GM12878 (cell line): Measurements from ENCODE around the gene LMTK3. TPM values are rescaled to one million over a fixed set of nuclear protein-coding genes. Genes with fewer than 3 reads are reported as not detected.

ENCODE experiments used
- ATAC-seq: fragments of 200-7000 bp; cut with Tn5 transposase; 3 replicates; pipeline ENCODE4 v1.9.1; 2020; ENCODE audit warnings: mild to moderate bottlenecking, moderate library complexity
- BruUV-seq: library from RNA; stranded (reverse); fragments of 400-500 nt; replicated peaks from 2 replicates; lab custom pipeline; 2021; lab: Mats Ljungman, UMichigan
- CTCF ChIA-PET: fragments of 300-600 bp; sonication (Branson Sonifier 250); formaldehyde crosslinking; extraction: SDS; loops from one replicate; lab custom pipeline; 2021; ENCODE audit warnings: inconsistent platforms; lab: Yijun Ruan, JAX
- POLR2A ChIA-PET: fragments of 350-600 bp; formaldehyde crosslinking; extraction: SDS; loops from one replicate; lab custom pipeline; 2021; ENCODE audit warnings: inconsistent platforms; lab: Charles Lee
- RAD21 ChIA-PET: fragments of 300-600 bp; sonication (Branson Sonifier 250); formaldehyde crosslinking; loops from one replicate; lab custom pipeline; 2023; ENCODE audit warnings: antibody characterized with exemption; ENCODE audit not compliant: unreplicated experiment; lab: Charles Lee
- SMC1A ChIA-PET: fragments of 300-600 bp; sonication (Branson Sonifier 250); formaldehyde crosslinking; loops from one replicate; lab custom pipeline; 2023; ENCODE audit not compliant: unreplicated experiment, uncharacterized antibody; lab: Charles Lee
- DNase-seq: peaks from one replicate; pipeline ENCODE4 v3.0.0-alpha.2; 2011; ENCODE audit warnings: low read depth, low spot score
- FAIRE-seq: peaks from 3 replicates; lab custom pipeline; 2011; peaks lifted over from hg19 to GRCh38; lab: Jason Lieb, UNC
- H2AFZ ChIP-seq: 2 replicates; pipeline ENCODE4 v1.6.0; 2011; ENCODE audit warnings: low read depth, low read length, control low read depth; ENCODE audit not compliant: control insufficient read depth
- H3K27ac ChIP-seq: 2 replicates; pipeline ENCODE4 v1.5.1; 2011; ENCODE audit warnings: control low read depth; ENCODE audit not compliant: control insufficient read depth, insufficient read depth
- H3K27me3 ChIP-seq, 2 experiments: replicated peaks in 1 of 2; 2 replicates each; pipeline versions ENCODE4 v1.6.0 to v1.6.1; 2011; ENCODE audit warnings: low read length in 1 of 2; ENCODE audit not compliant: control insufficient read depth in 2 of 2, insufficient read depth in 2 of 2
- H3K36me3 ChIP-seq, 2 experiments: 2 replicates each; pipeline ENCODE4 v1.5.1; 2011; ENCODE audit warnings: low read length in 1 of 2; ENCODE audit not compliant: control insufficient read depth in 2 of 2, insufficient read depth in 2 of 2
- H3K4me1 ChIP-seq: 2 replicates; pipeline ENCODE4 v1.6.1; 2011; ENCODE audit warnings: mild to moderate bottlenecking, low read length, moderate library complexity, mixed read lengths; ENCODE audit not compliant: control insufficient read depth, insufficient read depth
- H3K4me2 ChIP-seq: 2 replicates; pipeline ENCODE4 v1.6.0; 2011; ENCODE audit warnings: control low read depth; ENCODE audit not compliant: control insufficient read depth, insufficient read depth
- H3K4me3 ChIP-seq: fragments of 200-600 bp; sonication (generic); 2 replicates; pipeline ENCODE4 v1.5.1; 2016
- H3K79me2 ChIP-seq: 2 replicates; pipeline ENCODE4 v1.6.0; 2011; ENCODE audit warnings: low read length; ENCODE audit not compliant: control insufficient read depth, insufficient read depth
- H3K9ac ChIP-seq: 2 replicates; pipeline ENCODE4 v1.8.0; 2011; ENCODE audit warnings: low read length, control low read depth, mixed read lengths; ENCODE audit not compliant: control insufficient read depth, insufficient read depth
- H3K9me3 ChIP-seq: replicated peaks from 3 replicates; pipeline ENCODE4 v1.5.1; 2011; ENCODE audit warnings: mild to moderate bottlenecking, low read length; ENCODE audit not compliant: control insufficient read depth, insufficient read depth
- H4K20me1 ChIP-seq: 2 replicates; pipeline ENCODE4 v1.6.0; 2011; ENCODE audit not compliant: control insufficient read depth, insufficient read depth
- CBX3 ChIP-seq: fragments of 200-600 bp; sonication (generic); IDR thresholded peaks from 2 replicates; pipeline ENCODE4 v1.6.1; 2016; ENCODE audit warnings: low read depth, borderline replicate concordance
- RAD21 ChIP-seq: IDR thresholded peaks from 2 replicates; pipeline ENCODE4 v1.6.1; 2011; ENCODE audit warnings: mild to moderate bottlenecking, low read depth, low read length, moderate library complexity; ENCODE audit not compliant: insufficient read depth
- SMARCA5 ChIP-seq: fragments of 450-650 bp; IDR thresholded peaks from 2 replicates; pipeline ENCODE4 v1.6.1; 2017; ENCODE audit warnings: mild to moderate bottlenecking
- SMC3 ChIP-seq: IDR thresholded peaks from 2 replicates; pipeline ENCODE4 v1.6.1; 2011; ENCODE audit warnings: low read length, improper control_type of control experiment, borderline replicate concordance
- YY1 ChIP-seq: IDR thresholded peaks from 2 replicates; pipeline ENCODE4 v1.6.1; 2011; ENCODE audit warnings: low read depth, mild to moderate bottlenecking, low read length
- ZNF384 ChIP-seq: IDR thresholded peaks from 2 replicates; pipeline ENCODE4 v1.6.1; 2012; ENCODE audit warnings: low read depth, mild to moderate bottlenecking, low read length, improper control_type of control experiment, borderline replicate concordance
- WGBS: methylation state at CpG from one replicate; pipeline ENCODE4 v1.1.6; 2016; ENCODE audit warnings: low lambda C conversion rate; ENCODE audit not compliant: insufficient replicate concordance, insufficient coverage; ENCODE audit errors: missing lambda C conversion rate; 5-methylcytosine and 5-hydroxymethylcytosine counted together
- in situ Hi-C: fragments of 300-500 bp; cut with MboI; formaldehyde crosslinking; loops from 9 replicates; pipeline ENCODE4 v1.14.3; 2018; ENCODE audit warnings: mixed read lengths
- intact Hi-C: fragments of 100-400 bp; cut with micrococcal nuclease; formaldehyde crosslinking; loops from one replicate; pipeline ENCODE4 v1.14.2; 2022; ENCODE audit not compliant: unreplicated experiment
- polyA plus RNA-seq, 11 experiments: library from polyadenylated mRNA; depleted of rRNA in 4 of 11; unstranded in 6 of 11; stranded (reverse) in 5 of 11; fragments of >200 nt; fragmentation: Nextera tagmentation in 4 of 11; fragmentation: Illumina TruSeq in 1 of 11; extraction: Ambion mirVana in 4 of 11; extraction: Trizol in 1 of 11; gene quantifications; 1 replicate in 1 of 11; 2 replicates in 10 of 11; pipeline versions ENCODE4 v1.2.1 to v1.2.3, GENCODE V29; 2011 to 2016; ENCODE audit warnings: inconsistent platforms in 2 of 11, missing spikeins in 2 of 11, low read depth in 1 of 11
- total RNA-seq, 4 experiments: library from RNA; depleted of rRNA in 3 of 4; stranded (reverse); fragments of >200 nt in 3 of 4; fragmentation: Illumina TruSeq in 1 of 4; extraction: Trizol in 1 of 4; gene quantifications; 2 replicates each; pipeline versions ENCODE4 v1.2.1 to v1.2.3, GENCODE V29; 2013 to 2021
- TF ChIP-seq, protein P1 (sequence below), 3 experiments: IDR thresholded peaks in 2 of 3; conservative IDR thresholded peaks in 1 of 3; 2 replicates each; pipeline ENCODE4 v1.5.1; 2011; ENCODE audit warnings: low read depth in 3 of 3, low read length in 3 of 3, mild to moderate bottlenecking in 3 of 3, control low read depth in 2 of 3, moderate library complexity in 2 of 3, inconsistent platforms in 1 of 3, mixed read lengths in 1 of 3; ENCODE audit not compliant: control insufficient read depth in 2 of 3, insufficient read depth in 1 of 3; ENCODE audit errors: extremely low read depth in 1 of 3
- TF ChIP-seq, protein P2 (sequence below): fragments of 450-650 bp; formaldehyde crosslinking; IDR thresholded peaks from 2 replicates; pipeline ENCODE4 v1.4.0; 2022; ENCODE audit warnings: mild to moderate bottlenecking, moderate library complexity
- TF ChIP-seq, protein P3 (sequence below): IDR thresholded peaks from 2 replicates; pipeline ENCODE4 v1.6.1; 2012; ENCODE audit warnings: improper control_type of control experiment, low read depth, low read length; ENCODE audit not compliant: insufficient replicate concordance

LMTK3 gene
- total and polyA plus RNA-seq, 10 of the 15 experiments (the other 5 are each of a cell fraction or from before 2014, with no cell fraction given), result under 0.01 to 0.28 (median 0.04) TPM; not detected in 3

DNA sequence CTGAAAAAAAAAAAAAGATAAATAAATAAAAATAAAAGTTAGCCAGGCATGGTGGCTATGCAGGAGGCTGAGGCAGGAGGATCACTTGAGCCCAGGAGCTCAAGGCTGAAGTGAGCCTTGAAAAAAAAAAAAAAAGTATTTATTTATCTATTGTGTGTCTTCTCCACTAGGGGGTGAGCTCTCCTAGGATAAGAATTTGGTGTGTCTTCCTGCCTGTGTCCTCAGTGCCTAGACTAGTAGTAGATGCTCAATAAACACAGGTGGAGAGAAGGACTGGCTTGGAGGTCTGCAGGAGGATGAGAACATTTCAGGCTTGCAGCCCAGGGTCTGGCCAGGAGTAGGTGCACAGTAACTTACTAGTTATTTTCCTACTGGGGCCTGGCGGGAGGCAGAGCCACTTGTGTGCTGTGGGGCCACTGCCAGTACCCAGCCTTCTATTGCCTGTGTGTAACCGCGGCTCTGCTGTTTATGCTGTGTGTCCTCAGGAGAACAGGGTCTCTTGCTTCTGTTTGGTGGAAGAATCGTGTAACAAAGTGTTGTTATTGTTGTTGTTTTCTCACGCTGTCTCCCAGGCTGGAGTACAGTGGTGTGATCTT lies 5.4 kb downstream of the LMTK3 start:
- Histone ChIP-seq H3K4me2 (no peak overlapping the region), H3K36me3 (no peaks in the 10 kb centered on the region), H3K27ac (no peak overlapping the region), H2AFZ (no peak overlapping the region), H3K9ac (no peak overlapping the region), H3K4me1 (peaks cover under 1% of the 10 kb centered on the region; the same call in 1 of the 2 replicates), H3K79me2 (no peaks in the 10 kb centered on the region), H3K9me3 (no peaks in the 10 kb centered on the region), H4K20me1 (no peaks in the 10 kb centered on the region), H3K4me3 (no peak overlapping the region), H3K27me3 (no peaks in the 10 kb centered on the region; a peak in 1 of 4 replicates)
- in situ Hi-C loops (loop anchor here (5.0 kb wide), 1 partner anchor 76 kb away; no protein-coding TSS in a partner anchor), intact Hi-C loops (loop anchor here (1.0 kb wide), 1 partner anchor 78 kb away; no protein-coding TSS in a partner anchor)
- DNase-seq (no peak), FAIRE-seq (no peak), ATAC-seq (peak; percentile 21)
- CTCF ChIA-PET, result interaction anchor here (0.8 to 7.1 kb wide), 17 partner anchors 10 to 816 kb away, joined by 3 to 131 read pairs (median 4); partner anchors contain the start of genes KDELR1 and SPACA4
- no TSS peak for BruUV-seq
- POLR2A ChIA-PET, result interaction anchor here (0.7 to 1.1 kb wide), 2 partner anchors 78 to 422 kb away, joined by 4 to 7 read pairs; no protein-coding TSS in a partner anchor
- RAD21 ChIA-PET, result interaction anchor here (0.6 to 4.5 kb wide), 12 partner anchors 10 to 303 kb away, joined by 3 to 69 read pairs (median 3); no protein-coding TSS in a partner anchor
- 58% methylated on average over 5 of the region's 5 CpGs for WGBS
- SMC1A ChIA-PET, result interaction anchor here (0.6 to 5.5 kb wide), 7 partner anchors 8 to 330 kb away, joined by 3 to 68 read pairs (median 3); partner anchors contain the start of gene HSD17B14
- TF ChIP-seq CBX3, result no peak
- peak; percentile 43; the same call in 1 of the 2 replicates for TF ChIP-seq SMARCA5
- TF ChIP-seq RAD21, result peak; percentile 83
- 0 out of 2 replicates have a peak, but pooled peaks have one; percentile 15 for TF ChIP-seq YY1
- TF ChIP-seq, protein P1, sequence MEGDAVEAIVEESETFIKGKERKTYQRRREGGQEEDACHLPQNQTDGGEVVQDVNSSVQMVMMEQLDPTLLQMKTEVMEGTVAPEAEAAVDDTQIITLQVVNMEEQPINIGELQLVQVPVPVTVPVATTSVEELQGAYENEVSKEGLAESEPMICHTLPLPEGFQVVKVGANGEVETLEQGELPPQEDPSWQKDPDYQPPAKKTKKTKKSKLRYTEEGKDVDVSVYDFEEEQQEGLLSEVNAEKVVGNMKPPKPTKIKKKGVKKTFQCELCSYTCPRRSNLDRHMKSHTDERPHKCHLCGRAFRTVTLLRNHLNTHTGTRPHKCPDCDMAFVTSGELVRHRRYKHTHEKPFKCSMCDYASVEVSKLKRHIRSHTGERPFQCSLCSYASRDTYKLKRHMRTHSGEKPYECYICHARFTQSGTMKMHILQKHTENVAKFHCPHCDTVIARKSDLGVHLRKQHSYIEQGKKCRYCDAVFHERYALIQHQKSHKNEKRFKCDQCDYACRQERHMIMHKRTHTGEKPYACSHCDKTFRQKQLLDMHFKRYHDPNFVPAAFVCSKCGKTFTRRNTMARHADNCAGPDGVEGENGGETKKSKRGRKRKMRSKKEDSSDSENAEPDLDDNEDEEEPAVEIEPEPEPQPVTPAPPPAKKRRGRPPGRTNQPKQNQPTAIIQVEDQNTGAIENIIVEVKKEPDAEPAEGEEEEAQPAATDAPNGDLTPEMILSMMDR (IDR thresholded peaks at IDR 0.05 in 2 of 3, conservative IDR thresholded peaks at IDR 0.05 in 1 of 3; ENCODE audit: control insufficient read depth in 2 of 3, extremely low read depth in 1 of 3, insufficient read depth in 1 of 3, low read depth in 3 of 3, low read length in 3 of 3), result peak; percentile 39 to 57 (median 54)
- TF ChIP-seq SMC3, result peak; percentile 71
- peak; percentile 95 for TF ChIP-seq ZNF384
- TF ChIP-seq, protein P2, sequence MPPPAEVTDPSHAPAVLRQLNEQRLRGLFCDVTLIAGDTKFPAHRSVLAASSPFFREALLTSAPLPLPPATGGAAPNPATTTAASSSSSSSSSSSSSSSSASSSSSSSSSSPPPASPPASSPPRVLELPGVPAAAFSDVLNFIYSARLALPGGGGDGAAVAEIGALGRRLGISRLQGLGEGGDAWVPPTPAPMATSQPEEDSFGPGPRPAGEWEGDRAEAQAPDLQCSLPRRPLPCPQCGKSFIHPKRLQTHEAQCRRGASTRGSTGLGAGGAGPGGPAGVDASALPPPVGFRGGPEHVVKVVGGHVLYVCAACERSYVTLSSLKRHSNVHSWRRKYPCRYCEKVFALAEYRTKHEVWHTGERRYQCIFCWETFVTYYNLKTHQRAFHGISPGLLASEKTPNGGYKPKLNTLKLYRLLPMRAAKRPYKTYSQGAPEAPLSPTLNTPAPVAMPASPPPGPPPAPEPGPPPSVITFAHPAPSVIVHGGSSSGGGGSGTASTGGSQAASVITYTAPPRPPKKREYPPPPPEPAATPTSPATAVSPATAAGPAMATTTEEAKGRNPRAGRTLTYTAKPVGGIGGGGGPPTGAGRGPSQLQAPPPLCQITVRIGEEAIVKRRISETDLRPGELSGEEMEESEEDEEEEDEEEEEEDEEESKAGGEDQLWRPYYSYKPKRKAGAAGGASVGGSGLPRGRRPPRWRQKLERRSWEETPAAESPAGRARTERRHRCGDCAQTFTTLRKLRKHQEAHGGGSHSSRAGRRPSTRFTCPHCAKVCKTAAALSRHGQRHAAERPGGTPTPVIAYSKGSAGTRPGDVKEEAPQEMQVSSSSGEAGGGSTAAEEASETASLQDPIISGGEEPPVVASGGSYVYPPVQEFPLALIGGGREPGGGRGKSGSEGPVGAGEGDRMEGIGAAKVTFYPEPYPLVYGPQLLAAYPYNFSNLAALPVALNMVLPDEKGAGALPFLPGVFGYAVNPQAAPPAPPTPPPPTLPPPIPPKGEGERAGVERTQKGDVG (CRISPR knock-in tag), result no peak
- TF ChIP-seq, protein P3, sequence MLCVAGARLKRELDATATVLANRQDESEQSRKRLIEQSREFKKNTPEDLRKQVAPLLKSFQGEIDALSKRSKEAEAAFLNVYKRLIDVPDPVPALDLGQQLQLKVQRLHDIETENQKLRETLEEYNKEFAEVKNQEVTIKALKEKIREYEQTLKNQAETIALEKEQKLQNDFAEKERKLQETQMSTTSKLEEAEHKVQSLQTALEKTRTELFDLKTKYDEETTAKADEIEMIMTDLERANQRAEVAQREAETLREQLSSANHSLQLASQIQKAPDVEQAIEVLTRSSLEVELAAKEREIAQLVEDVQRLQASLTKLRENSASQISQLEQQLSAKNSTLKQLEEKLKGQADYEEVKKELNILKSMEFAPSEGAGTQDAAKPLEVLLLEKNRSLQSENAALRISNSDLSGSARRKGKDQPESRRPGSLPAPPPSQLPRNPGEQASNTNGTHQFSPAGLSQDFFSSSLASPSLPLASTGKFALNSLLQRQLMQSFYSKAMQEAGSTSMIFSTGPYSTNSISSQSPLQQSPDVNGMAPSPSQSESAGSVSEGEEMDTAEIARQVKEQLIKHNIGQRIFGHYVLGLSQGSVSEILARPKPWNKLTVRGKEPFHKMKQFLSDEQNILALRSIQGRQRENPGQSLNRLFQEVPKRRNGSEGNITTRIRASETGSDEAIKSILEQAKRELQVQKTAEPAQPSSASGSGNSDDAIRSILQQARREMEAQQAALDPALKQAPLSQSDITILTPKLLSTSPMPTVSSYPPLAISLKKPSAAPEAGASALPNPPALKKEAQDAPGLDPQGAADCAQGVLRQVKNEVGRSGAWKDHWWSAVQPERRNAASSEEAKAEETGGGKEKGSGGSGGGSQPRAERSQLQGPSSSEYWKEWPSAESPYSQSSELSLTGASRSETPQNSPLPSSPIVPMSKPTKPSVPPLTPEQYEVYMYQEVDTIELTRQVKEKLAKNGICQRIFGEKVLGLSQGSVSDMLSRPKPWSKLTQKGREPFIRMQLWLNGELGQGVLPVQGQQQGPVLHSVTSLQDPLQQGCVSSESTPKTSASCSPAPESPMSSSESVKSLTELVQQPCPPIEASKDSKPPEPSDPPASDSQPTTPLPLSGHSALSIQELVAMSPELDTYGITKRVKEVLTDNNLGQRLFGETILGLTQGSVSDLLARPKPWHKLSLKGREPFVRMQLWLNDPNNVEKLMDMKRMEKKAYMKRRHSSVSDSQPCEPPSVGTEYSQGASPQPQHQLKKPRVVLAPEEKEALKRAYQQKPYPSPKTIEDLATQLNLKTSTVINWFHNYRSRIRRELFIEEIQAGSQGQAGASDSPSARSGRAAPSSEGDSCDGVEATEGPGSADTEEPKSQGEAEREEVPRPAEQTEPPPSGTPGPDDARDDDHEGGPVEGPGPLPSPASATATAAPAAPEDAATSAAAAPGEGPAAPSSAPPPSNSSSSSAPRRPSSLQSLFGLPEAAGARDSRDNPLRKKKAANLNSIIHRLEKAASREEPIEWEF, result no peak
